ENCODE results near the gene ADGRG4.

ADGRG4 gene

DNA sequence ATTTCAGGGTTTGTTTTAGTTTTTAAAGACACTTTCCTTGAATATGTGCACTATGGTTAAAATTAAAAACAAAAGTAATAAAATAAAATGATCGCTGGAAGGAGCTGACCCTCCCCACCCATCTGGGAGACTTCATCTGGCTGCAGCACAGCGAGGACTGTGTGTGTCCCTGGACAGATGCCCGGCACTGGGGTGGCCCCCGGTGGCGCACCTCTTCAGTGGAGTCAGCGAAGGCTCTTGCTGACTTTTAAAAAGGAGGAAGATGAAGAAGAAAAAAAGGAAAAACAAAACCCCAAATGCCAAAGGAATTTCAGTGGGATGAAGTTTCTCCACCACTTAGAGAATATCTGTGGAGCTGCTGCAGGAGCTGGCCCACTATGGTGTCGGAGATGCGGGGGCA lies 5.4 kb upstream of the ADGRG4 start:
- Histone ChIP-seq H3K9me3 (ENCODE audit: control insufficient read depth, insufficient read depth, low read length) (no peaks in the 10 kb centered on the region), H3K36me3 (ENCODE audit: control insufficient read depth, insufficient read depth, low read length) (no peaks in the 10 kb centered on the region), H3K27ac (ENCODE audit: low read depth, low read length) (no peak overlapping the region), H3K4me3 (ENCODE audit: low read depth, low read length) (no peak overlapping the region), H3K4me1 (ENCODE audit: control insufficient read depth, insufficient read depth, low read length) (no peaks in the 10 kb centered on the region), H3K9ac (ENCODE audit: low read depth, low read length) (no peak overlapping the region), H3K27me3 (ENCODE audit: control insufficient read depth, insufficient read depth, low read length) (no peaks in the 10 kb centered on the region)

DNA sequence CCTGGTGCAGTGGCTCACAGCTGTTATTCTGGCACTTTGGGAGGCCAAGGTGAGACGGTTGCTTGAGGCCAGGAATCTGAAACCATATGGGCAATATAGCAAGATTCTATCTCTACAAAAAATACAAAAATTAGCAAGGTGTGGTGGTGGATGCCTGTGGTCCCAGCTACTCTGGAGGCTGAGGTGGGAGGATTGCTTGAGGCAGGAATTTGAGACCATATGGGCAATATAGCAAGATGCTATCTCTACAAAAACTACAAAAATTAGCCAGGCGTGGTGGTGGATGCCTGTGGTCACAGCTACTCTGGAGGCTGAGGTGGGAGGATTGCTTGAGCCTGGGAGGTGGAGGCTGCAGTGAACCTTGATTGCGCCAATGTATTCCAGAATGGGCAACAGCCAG lies 2.3 kb downstream of the ADGRG4 start:
- no peak overlapping the region for H3K27ac ChIP-seq (ENCODE audit: low read depth, low read length)
- H3K36me3 ChIP-seq (ENCODE audit: control insufficient read depth, insufficient read depth, low read length), result no peaks in the 10 kb centered on the region
- H3K4me3 ChIP-seq (ENCODE audit: low read depth, low read length), result no peak overlapping the region
- H3K9ac ChIP-seq (ENCODE audit: low read depth, low read length), result no peak overlapping the region
- H3K27me3 ChIP-seq (ENCODE audit: control insufficient read depth, insufficient read depth, low read length), result no peaks in the 10 kb centered on the region; the same call in 1 of the 2 replicates
- H3K4me1 ChIP-seq (ENCODE audit: control insufficient read depth, insufficient read depth, low read length), result no peaks in the 10 kb centered on the region
- H3K9me3 ChIP-seq (ENCODE audit: control insufficient read depth, insufficient read depth, low read length), result no peaks in the 10 kb centered on the region

DNA sequence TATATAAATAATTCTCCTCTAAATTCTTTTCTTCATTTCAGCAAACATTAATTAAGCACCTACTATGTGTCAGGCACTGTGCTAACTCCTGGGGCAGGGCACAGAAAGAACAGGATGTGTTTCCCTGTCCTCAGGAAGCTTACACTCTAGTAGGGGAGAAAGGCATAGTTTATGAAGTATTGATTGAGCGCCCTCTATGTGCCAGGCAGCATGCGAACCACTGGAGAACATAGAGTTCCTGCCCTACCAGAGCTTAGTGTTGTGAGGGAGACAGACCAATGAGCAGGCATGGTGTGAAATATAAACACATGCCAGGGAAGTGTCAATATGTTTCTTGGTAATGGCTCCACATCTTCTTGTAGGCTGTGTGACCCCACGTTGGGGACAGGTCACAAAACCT lies 3.7 kb downstream of the ADGRG4 start:
- H3K27me3 ChIP-seq (ENCODE audit: control insufficient read depth, insufficient read depth, low read length), result peaks cover 6% of the 10 kb centered on the region; the same call in 1 of the 2 replicates
- H3K27ac ChIP-seq (ENCODE audit: low read depth, low read length), result no peak overlapping the region

DNA sequence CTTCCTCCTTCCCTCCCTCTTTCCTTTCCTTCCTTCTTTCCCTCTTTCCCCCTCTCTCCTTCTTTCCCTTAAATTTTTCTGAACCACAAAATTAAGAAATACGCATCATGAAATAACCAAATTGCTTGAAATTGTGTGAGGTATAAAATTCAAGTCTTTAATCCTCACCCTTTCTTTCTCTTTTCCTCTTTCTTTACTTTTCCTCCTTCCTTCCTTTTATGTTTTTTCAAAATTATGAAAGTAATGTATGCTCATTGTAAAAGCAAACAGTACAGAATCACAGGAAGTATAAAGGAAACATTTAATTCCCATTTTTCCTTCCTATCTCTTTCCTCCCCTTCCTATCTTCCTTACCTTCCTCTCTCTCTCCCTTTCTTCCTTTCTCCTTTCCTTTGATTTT lies 5.4 kb downstream of the ADGRG4 start:
- Histone ChIP-seq H3K27me3 (ENCODE audit: control insufficient read depth, insufficient read depth, low read length) (peaks cover 6% of the 10 kb centered on the region; the same call in 1 of the 2 replicates), H3K27ac (ENCODE audit: low read depth, low read length) (no peak overlapping the region), H3K4me1 (ENCODE audit: control insufficient read depth, insufficient read depth, low read length) (no peaks in the 10 kb centered on the region), H3K9ac (ENCODE audit: low read depth, low read length) (no peak overlapping the region), H3K9me3 (ENCODE audit: control insufficient read depth, insufficient read depth, low read length) (no peaks in the 10 kb centered on the region), H3K36me3 (ENCODE audit: control insufficient read depth, insufficient read depth, low read length) (no peaks in the 10 kb centered on the region), H3K4me3 (ENCODE audit: low read depth, low read length) (no peak overlapping the region)

More for the DNA sequence above, 3.7 kb downstream of the ADGRG4 start:
- no peak overlapping the region for H3K9ac ChIP-seq (ENCODE audit: low read depth, low read length)
- H3K4me1 ChIP-seq (ENCODE audit: control insufficient read depth, insufficient read depth, low read length), result no peaks in the 10 kb centered on the region
- no peaks in the 10 kb centered on the region for H3K9me3 ChIP-seq (ENCODE audit: control insufficient read depth, insufficient read depth, low read length)
- no peaks in the 10 kb centered on the region for H3K36me3 ChIP-seq (ENCODE audit: control insufficient read depth, insufficient read depth, low read length)
- no peak overlapping the region for H3K4me3 ChIP-seq (ENCODE audit: low read depth, low read length)

DNA sequence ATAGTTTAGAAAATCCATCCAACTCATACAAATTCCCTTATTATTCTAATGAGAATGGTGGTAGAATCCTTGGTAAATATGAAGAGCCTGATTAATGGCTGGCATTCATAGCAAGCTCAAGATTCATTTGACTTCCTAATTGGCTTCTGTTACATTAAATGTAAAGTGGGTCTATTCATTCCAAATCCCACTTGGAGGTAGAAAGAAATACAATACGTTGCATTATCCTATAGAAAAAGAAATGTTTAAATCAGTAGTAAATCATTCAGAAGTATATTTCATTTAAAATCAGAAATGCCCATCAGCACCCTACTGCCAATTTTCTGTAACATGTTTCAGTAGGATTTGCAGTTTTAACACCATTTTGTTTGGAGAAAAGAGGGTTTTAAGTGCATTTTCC lies 6.7 kb downstream of the ADGRG4 start:
- no peak overlapping the region for H3K27ac ChIP-seq (ENCODE audit: low read depth, low read length)
- peaks cover 6% of the 10 kb centered on the region; the same call in 1 of the 2 replicates for H3K27me3 ChIP-seq (ENCODE audit: control insufficient read depth, insufficient read depth, low read length)
- no peak overlapping the region for H3K4me3 ChIP-seq (ENCODE audit: low read depth, low read length)
- H3K9ac ChIP-seq (ENCODE audit: low read depth, low read length), result no peak overlapping the region
- no peaks in the 10 kb centered on the region for H3K4me1 ChIP-seq (ENCODE audit: control insufficient read depth, insufficient read depth, low read length)
- no peaks in the 10 kb centered on the region for H3K9me3 ChIP-seq (ENCODE audit: control insufficient read depth, insufficient read depth, low read length)
- no peaks in the 10 kb centered on the region for H3K36me3 ChIP-seq (ENCODE audit: control insufficient read depth, insufficient read depth, low read length)

DNA sequence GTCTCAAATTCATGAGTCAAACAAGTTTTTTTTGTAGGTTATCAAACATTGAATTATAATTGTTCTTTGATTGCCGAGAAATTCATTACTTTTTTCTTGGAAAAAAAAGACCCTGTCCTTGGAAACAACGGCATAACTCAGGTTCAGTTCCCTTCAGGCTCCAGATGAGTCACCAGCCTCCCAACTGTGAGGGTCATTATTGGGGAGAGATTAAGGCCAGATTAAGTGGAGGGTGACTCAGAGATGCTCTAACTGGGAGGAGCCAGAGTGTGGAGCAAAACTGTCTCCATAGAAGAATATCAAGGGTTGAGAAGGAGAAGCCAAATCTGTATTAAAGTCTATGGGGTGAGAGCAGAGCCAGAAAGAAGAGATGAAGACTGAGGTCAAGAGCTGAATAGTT lies 9.6 kb downstream of the ADGRG4 start:
- Histone ChIP-seq H3K4me3 (ENCODE audit: low read depth, low read length) (no peak overlapping the region), H3K36me3 (ENCODE audit: control insufficient read depth, insufficient read depth, low read length) (no peaks in the 10 kb centered on the region), H3K9ac (ENCODE audit: low read depth, low read length) (no peak overlapping the region), H3K4me1 (ENCODE audit: control insufficient read depth, insufficient read depth, low read length) (no peaks in the 10 kb centered on the region), H3K27ac (ENCODE audit: low read depth, low read length) (no peak overlapping the region), H3K9me3 (ENCODE audit: control insufficient read depth, insufficient read depth, low read length) (no peaks in the 10 kb centered on the region), H3K27me3 (ENCODE audit: control insufficient read depth, insufficient read depth, low read length) (peaks cover 6% of the 10 kb centered on the region; the same call in 1 of the 2 replicates)

DNA sequence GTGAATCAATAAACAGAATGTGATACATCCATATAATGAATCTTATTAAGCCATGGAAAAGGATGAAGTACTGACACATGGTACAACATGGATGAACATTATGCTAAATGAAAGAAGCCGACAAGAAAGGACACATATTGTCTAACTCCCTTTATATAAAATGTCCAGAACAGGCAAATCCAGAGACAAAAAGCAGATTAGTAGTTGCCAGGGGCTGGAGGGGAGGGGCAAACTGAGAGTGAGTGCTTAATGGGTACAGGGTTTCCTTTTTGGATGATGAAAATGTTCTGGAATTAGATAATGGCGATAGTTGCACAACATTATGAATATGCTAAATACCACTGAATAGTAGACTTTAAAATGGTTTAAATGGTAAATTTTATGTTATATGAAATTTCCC lies 17.4 kb downstream of the ADGRG4 start:
- Histone ChIP-seq H3K27me3 (ENCODE audit: control insufficient read depth, insufficient read depth, low read length) (no peaks in the 10 kb centered on the region), H3K9ac (ENCODE audit: low read depth, low read length) (no peak overlapping the region), H3K27ac (ENCODE audit: low read depth, low read length) (no peak overlapping the region), H3K4me1 (ENCODE audit: control insufficient read depth, insufficient read depth, low read length) (no peaks in the 10 kb centered on the region), H3K9me3 (ENCODE audit: control insufficient read depth, insufficient read depth, low read length) (no peaks in the 10 kb centered on the region), H3K36me3 (ENCODE audit: control insufficient read depth, insufficient read depth, low read length) (no peaks in the 10 kb centered on the region), H3K4me3 (ENCODE audit: low read depth, low read length) (no peak overlapping the region)

DNA sequence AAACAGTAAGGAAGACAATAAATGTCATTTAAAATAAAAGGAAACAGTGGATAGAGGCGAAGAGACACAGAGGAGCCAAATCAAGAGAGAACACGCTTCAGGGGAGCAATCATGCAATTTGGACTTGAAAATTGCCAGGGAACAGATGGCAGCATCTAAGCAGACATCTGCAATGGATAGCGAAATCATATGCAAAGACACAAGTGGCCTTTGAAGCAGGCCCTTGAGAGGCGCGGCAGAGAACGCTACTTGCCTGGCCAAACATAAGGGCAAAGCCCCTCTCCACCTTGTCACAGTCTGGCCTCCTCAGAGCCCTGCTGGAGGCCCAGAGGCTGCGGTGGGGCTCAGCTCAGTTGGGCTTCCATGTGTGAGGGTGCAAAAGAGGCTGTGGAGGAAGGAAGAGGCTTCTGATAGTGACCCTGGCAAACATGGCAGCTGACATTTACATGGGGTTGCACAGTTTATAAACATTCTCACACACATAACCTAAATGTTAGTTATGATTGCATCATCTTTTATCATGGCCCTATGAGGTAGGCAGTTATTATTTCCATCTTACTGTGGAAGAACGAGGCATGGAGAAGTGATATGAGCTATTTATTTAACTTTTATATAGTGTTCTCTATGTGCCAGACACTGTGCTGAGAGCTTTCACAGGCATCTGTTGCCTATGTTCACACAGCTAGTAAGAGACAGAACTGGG lies 18.3 kb downstream of the ADGRG4 start:
- Histone ChIP-seq H3K9me3 (ENCODE audit: control insufficient read depth, insufficient read depth, low read length) (no peaks in the 10 kb centered on the region), H3K36me3 (ENCODE audit: control insufficient read depth, insufficient read depth, low read length) (no peaks in the 10 kb centered on the region), H3K9ac (ENCODE audit: low read depth, low read length) (no peak overlapping the region), H3K4me3 (ENCODE audit: low read depth, low read length) (no peak overlapping the region), H3K4me1 (ENCODE audit: control insufficient read depth, insufficient read depth, low read length) (no peaks in the 10 kb centered on the region), H3K27me3 (ENCODE audit: control insufficient read depth, insufficient read depth, low read length) (no peaks in the 10 kb centered on the region), H3K27ac (ENCODE audit: low read depth, low read length) (no peak overlapping the region)

DNA sequence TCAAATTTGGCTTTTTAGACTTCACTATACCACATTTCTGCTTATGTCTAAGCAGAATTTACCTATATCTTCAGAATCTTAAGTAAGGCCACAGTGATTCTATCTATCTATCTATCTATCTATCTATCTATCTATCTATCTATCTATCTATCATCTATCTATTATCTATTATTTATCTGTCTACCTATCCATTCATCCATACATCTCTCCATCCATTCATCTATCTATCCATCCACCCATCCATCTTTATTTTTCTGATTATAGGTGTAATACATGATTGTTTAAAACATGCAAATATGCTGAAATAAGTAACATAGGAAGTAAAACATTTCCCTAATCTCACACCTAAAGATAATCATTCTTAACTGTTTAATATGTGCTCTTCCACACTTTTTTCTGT lies 18.8 kb downstream of the ADGRG4 start:
- Histone ChIP-seq H3K27ac (ENCODE audit: low read depth, low read length) (no peak overlapping the region), H3K36me3 (ENCODE audit: control insufficient read depth, insufficient read depth, low read length) (no peaks in the 10 kb centered on the region), H3K27me3 (ENCODE audit: control insufficient read depth, insufficient read depth, low read length) (no peaks in the 10 kb centered on the region), H3K4me1 (ENCODE audit: control insufficient read depth, insufficient read depth, low read length) (no peaks in the 10 kb centered on the region), H3K4me3 (ENCODE audit: low read depth, low read length) (no peak overlapping the region), H3K9ac (ENCODE audit: low read depth, low read length) (no peak overlapping the region), H3K9me3 (ENCODE audit: control insufficient read depth, insufficient read depth, low read length) (no peaks in the 10 kb centered on the region)

DNA sequence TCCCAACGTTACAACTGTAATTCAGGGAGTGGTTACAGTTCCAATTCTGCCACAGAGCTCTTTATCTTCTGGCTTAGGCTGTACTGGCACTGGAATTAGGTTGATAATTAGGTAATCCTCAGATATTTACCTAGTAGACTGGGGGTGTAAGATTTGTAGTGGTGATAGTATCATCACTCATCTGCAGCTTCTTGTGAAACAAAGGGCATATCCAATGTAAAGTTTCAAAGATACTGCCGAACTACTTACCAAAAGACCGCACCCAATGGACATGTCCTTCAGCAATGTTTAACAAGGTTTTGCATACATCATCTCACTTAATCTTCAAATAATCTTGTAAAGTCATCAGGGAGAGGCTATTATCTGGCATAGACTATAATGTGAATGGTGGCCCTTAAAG lies 20.8 kb downstream of the ADGRG4 start:
- Histone ChIP-seq H3K4me1 (ENCODE audit: control insufficient read depth, insufficient read depth, low read length) (no peaks in the 10 kb centered on the region), H3K9me3 (ENCODE audit: control insufficient read depth, insufficient read depth, low read length) (no peaks in the 10 kb centered on the region), H3K4me3 (ENCODE audit: low read depth, low read length) (no peak overlapping the region), H3K27me3 (ENCODE audit: control insufficient read depth, insufficient read depth, low read length) (no peaks in the 10 kb centered on the region), H3K36me3 (ENCODE audit: control insufficient read depth, insufficient read depth, low read length) (no peaks in the 10 kb centered on the region), H3K27ac (ENCODE audit: low read depth, low read length) (no peak overlapping the region), H3K9ac (ENCODE audit: low read depth, low read length) (no peak overlapping the region)

DNA sequence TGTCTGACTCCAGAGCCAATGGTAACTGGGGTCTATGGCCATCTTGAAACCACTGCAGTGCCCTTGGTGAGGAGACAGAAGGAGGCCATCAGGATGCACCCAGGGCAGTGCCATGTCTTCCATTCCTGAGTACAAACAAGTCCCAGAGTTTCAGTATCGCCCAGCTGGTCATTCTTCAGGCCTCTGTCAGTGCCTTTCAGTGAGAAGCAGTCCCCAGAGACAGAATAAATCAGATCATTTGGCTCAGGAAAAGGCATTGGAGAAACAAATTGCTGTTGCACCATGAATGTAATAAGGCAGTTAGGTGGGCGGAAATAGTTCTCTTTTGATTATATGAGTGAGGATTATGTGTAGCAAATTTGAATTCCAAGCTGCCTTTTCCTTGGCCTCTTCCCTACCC lies 21.3 kb downstream of the ADGRG4 start:
- no peaks in the 10 kb centered on the region for H3K27me3 ChIP-seq (ENCODE audit: control insufficient read depth, insufficient read depth, low read length)

More for the DNA sequence above, 21.3 kb downstream of the ADGRG4 start:
- H3K9ac ChIP-seq (ENCODE audit: low read depth, low read length), result no peak overlapping the region
- H3K4me1 ChIP-seq (ENCODE audit: control insufficient read depth, insufficient read depth, low read length), result no peaks in the 10 kb centered on the region
- H3K27ac ChIP-seq (ENCODE audit: low read depth, low read length), result no peak overlapping the region
- no peak overlapping the region for H3K4me3 ChIP-seq (ENCODE audit: low read depth, low read length)
- H3K36me3 ChIP-seq (ENCODE audit: control insufficient read depth, insufficient read depth, low read length), result no peaks in the 10 kb centered on the region
- no peaks in the 10 kb centered on the region for H3K9me3 ChIP-seq (ENCODE audit: control insufficient read depth, insufficient read depth, low read length)

All from HUES48 (cell line).